Measurements from ENCODE around the gene HHATL.

HHATL gene

DNA sequence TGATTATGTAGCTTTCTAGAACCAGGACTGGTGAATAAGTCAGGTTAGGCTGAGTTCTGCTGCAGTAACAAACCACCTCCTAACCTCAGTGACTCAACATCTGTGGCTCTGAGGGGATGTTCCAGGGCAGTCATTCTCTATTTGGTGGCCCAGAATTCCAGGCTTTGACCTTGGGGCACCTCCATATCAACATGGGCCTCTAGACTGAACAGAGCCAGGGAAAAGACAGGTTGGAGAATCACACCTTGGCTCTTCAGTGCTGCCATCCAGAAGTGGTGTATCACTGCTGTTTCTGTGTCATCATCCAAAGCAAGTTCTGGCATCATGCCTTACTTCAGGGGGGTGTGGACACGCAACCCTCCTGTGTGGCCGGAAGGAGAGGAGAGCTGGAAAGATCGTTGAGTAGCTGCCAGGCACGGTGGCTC is 33.8 kb downstream of the HHATL start:
- no peak overlapping the region for H3K4me3 ChIP-seq (ENCODE audit: control insufficient read depth, low read depth, low read length)
- no peak for DNase-seq (ENCODE audit: low read depth)
- TF ChIP-seq, protein P1, sequence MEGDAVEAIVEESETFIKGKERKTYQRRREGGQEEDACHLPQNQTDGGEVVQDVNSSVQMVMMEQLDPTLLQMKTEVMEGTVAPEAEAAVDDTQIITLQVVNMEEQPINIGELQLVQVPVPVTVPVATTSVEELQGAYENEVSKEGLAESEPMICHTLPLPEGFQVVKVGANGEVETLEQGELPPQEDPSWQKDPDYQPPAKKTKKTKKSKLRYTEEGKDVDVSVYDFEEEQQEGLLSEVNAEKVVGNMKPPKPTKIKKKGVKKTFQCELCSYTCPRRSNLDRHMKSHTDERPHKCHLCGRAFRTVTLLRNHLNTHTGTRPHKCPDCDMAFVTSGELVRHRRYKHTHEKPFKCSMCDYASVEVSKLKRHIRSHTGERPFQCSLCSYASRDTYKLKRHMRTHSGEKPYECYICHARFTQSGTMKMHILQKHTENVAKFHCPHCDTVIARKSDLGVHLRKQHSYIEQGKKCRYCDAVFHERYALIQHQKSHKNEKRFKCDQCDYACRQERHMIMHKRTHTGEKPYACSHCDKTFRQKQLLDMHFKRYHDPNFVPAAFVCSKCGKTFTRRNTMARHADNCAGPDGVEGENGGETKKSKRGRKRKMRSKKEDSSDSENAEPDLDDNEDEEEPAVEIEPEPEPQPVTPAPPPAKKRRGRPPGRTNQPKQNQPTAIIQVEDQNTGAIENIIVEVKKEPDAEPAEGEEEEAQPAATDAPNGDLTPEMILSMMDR (IDR thresholded peaks at IDR 0.05; ENCODE audit: control insufficient read depth, insufficient read depth, low read depth, low read length, missing control alignments) = no peak

DNA sequence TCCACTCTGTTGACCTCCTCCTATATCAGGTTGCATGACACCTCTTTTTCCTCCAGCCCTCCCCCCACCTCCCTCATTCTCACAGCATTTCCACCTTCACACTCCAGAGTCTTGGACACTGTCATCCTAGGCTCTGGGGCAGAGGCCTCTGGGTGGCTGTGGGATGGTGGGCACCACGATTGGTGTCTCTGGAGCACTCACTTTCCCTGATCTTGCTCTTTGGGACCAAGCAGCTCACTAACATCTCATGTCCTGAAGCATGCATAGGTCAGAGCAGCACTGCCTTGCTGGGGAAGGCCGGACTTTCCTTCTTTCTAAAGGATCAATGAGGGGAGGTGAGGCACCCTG is 34.2 kb downstream of the HHATL start:
- TF ChIP-seq, protein P1 (IDR thresholded peaks at IDR 0.05; ENCODE audit: control insufficient read depth, insufficient read depth, low read depth, low read length, missing control alignments) = no peak
- no peak for DNase-seq (ENCODE audit: low read depth)
- no peak overlapping the region for H3K4me3 ChIP-seq (ENCODE audit: control insufficient read depth, low read depth, low read length)

DNA sequence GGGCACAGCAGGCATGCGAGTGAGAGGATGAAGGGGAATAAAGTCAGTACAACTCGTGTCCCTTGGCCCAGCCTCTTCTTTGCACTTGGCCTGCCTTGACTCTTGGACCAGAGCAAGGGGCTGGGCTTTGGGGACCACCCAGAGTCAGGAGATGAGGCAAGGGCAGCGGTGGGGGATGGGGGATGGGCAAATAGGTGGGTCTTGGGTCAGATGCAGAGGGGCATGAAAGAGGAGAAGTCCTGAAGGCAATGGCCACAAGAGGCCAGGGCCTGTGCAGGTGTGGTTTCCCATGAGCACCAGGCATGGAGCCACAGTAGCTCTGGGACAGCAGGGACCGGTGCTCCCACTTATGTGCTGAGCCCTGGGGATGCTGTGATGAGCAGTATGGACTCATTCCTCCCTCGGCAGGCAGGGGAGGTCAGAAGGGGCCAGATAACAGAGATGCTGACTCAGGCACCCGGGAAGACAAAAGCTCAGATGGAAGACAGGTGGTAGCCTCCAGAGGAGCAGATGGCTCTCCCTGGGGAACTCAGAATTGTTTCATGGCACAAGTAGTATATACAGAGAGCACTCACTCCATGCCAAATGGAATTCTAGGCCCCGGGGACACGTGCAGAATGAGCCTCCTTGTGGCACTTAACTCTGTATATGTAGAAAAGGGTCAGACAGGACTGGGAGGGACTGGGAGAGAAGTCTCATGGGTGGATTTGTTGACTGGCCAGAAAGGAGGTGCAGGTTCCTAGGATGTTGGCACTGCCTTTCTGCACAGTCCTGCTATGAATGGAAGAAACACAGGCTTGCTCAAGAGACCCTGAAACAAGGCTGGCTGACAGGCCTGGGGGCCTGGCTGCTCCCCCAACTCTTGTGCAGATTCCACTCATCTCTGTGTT is 34.8 kb downstream of the HHATL start:
- DNase-seq (ENCODE audit: low read depth) = no peak
- no peak overlapping the region for H3K4me3 ChIP-seq (ENCODE audit: control insufficient read depth, low read depth, low read length)
- TF ChIP-seq, protein P1 (IDR thresholded peaks at IDR 0.05; ENCODE audit: control insufficient read depth, insufficient read depth, low read depth, low read length, missing control alignments) = no peak

DNA sequence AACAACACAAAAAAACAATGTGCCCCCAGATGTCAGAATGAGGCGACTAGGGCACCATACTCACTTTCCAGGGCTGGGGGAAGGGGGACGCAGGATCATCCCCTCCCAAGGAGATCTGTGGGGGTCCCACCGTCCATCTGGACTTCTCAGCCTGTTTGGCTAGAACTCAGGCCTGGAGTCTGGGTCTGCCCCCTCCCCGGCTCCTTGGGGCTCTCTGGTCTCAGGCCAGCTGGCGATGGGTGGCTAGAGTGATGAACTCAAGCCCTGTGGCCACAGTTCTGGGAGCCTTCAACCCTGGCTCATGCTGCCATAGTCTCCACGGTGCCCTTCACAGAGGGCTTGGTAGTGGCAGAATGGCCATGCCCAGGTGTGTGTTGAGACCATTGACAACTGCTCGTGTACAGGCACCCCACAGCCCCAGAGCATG is 35.5 kb downstream of the HHATL start:
- TF ChIP-seq, protein P1 (IDR thresholded peaks at IDR 0.05; ENCODE audit: control insufficient read depth, insufficient read depth, low read depth, low read length, missing control alignments) = no peak
- no peak overlapping the region for H3K4me3 ChIP-seq (ENCODE audit: control insufficient read depth, low read depth, low read length)
- DNase-seq (ENCODE audit: low read depth) = no peak

DNA sequence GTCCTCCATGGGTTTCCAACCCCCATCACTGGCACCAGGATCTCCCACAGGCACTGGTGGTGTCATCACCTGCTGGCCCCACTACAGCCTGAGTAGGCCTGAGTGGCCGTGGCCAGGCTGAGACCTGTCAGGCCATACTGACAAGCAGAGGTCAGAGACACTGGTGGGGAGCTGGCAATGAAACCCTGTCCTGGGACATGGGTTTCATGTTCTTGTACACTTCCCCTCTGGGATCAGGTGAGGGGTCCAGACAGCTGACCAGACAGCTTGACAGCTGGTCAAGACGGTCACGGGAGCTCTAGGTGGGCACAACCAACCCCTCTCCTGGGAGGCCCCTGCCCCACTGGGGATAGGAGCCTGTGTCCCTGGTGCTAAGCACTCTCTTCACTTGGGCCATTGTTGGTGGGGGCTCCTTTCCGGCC is 36.0 kb downstream of the HHATL start:
- DNase-seq (ENCODE audit: low read depth) = no peak
- H3K4me3 ChIP-seq (ENCODE audit: control insufficient read depth, low read depth, low read length) = no peak overlapping the region
- TF ChIP-seq, protein P1 (IDR thresholded peaks at IDR 0.05; ENCODE audit: control insufficient read depth, insufficient read depth, low read depth, low read length, missing control alignments) = no peak

DNA sequence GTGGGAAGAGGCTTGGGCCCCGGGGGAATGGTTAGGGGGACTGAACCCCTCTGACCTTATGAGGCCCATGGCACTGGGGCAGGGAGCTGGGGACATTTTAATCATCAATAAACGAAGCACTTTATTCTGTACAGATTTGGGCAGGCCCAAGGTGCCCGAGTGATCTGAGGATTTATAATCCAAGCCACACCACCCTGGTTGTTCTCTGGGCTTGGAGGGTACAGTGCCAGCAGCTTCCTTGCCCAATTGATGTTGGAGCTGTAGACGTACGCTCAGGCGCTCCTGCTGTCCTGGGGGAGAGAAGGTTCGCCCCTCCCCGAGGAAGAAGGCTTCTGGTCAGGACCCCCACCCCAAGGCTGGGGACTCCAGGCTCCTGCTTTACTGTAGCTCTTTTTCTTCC is 36.6 kb downstream of the HHATL start:
- TF ChIP-seq, protein P1 (IDR thresholded peaks at IDR 0.05; ENCODE audit: control insufficient read depth, insufficient read depth, low read depth, low read length, missing control alignments) = no peak
- H3K4me3 ChIP-seq (ENCODE audit: control insufficient read depth, low read depth, low read length) = no peak overlapping the region
- no peak for DNase-seq (ENCODE audit: low read depth)

Measured in AG09309 (cell line).